Ammon's horn (tissue), 1 donor: Measurements from ENCODE around the gene SMYD5.

Source experiments
- DNase-seq: peaks from one replicate; pipeline ENCODE4 v3.0.0-alpha.2; 2016; ENCODE audit warnings: low spot score

SMYD5 gene

GRCh38 chr2:73205611-73206010 lies 8.4 kb upstream of the SMYD5 start:
- DNase-seq: no peak

GRCh38 chr2:73208258-73208657 lies 5.8 kb upstream of the SMYD5 start:
- no peak for DNase-seq

GRCh38 chr2:73210019-73210418 lies 4.0 kb upstream of the SMYD5 start:
- no peak for DNase-seq

- no peak for DNase-seq
Measured at GRCh38 chr2:73210696-73211095, 3.3 kb upstream of the SMYD5 start.

- no peak for DNase-seq
Measured at GRCh38 chr2:73212098-73212447, 2.0 kb upstream of the SMYD5 start.

- peak; percentile 79 for DNase-seq
Measured at GRCh38 chr2:73212448-73213176, 1.4 kb upstream of the SMYD5 start.

GRCh38 chr2:73215254-73215653 lies 1.2 kb downstream of the SMYD5 start:
- no peak for DNase-seq

GRCh38 chr2:73217160-73217559 lies 3.1 kb downstream of the SMYD5 start:
- DNase-seq: no peak

GRCh38 chr2:73217826-73218225 lies 3.8 kb downstream of the SMYD5 start:
- no peak for DNase-seq

GRCh38 chr2:73218298-73218697 lies 4.3 kb downstream of the SMYD5 start:
- no peak for DNase-seq

GRCh38 chr2:73223821-73224220 lies 9.8 kb downstream of the SMYD5 start:
- DNase-seq: no peak

GRCh38 chr2:73225513-73226360 lies 11.7 kb downstream of the SMYD5 start:
- no peak for DNase-seq

GRCh38 chr2:73227086-73227485 lies 13.0 kb downstream of the SMYD5 start:
- no peak for DNase-seq

GRCh38 chr2:73228631-73229030 lies 14.6 kb downstream of the SMYD5 start:
- DNase-seq: no peak

GRCh38 chr2:73232403-73233153 lies 18.5 kb downstream of the SMYD5 start:
- DNase-seq: no peak

- peak; percentile 99 for DNase-seq
Measured at GRCh38 chr2:73233154-73233931, 19.3 kb downstream of the SMYD5 start, which contains the start of gene PRADC1. PRADC1 (minus strand) TSS chr2:73233239; CDS start chr2:73233160, 79 bp downstream.

- peak; percentile 96 for DNase-seq
Measured at GRCh38 chr2:73233932-73234832, 20.1 kb downstream of the SMYD5 start, which contains the start of gene CCT7. CCT7 (plus strand) TSS chr2:73234308; CDS start chr2:73234379, 71 bp downstream.

- no peak for DNase-seq
Measured at GRCh38 chr2:73235315-73236028, 21.4 kb downstream of the SMYD5 start.

GRCh38 chr2:73237168-73237567 lies 23.1 kb downstream of the SMYD5 start:
- DNase-seq: no peak

GRCh38 chr2:73238149-73238548 lies 24.1 kb downstream of the SMYD5 start:
- no peak for DNase-seq
